ENCODE measurements around the gene CAVIN1.

GRCh38 chr17:42388381-42389134 lies 34.5 kb downstream of the CAVIN1 start, which contains the start of gene STAT3:
- TF ChIP-seq POLR2A (IDR thresholded peaks at IDR 0.05), result peak in 1 of 2 donors; percentile 98
- TF ChIP-seq, protein P1, sequence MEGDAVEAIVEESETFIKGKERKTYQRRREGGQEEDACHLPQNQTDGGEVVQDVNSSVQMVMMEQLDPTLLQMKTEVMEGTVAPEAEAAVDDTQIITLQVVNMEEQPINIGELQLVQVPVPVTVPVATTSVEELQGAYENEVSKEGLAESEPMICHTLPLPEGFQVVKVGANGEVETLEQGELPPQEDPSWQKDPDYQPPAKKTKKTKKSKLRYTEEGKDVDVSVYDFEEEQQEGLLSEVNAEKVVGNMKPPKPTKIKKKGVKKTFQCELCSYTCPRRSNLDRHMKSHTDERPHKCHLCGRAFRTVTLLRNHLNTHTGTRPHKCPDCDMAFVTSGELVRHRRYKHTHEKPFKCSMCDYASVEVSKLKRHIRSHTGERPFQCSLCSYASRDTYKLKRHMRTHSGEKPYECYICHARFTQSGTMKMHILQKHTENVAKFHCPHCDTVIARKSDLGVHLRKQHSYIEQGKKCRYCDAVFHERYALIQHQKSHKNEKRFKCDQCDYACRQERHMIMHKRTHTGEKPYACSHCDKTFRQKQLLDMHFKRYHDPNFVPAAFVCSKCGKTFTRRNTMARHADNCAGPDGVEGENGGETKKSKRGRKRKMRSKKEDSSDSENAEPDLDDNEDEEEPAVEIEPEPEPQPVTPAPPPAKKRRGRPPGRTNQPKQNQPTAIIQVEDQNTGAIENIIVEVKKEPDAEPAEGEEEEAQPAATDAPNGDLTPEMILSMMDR (IDR thresholded peaks at IDR 0.05), result peak in 2 of 12 donors; percentile 11 to 25

Data from heart left ventricle (tissue), 13 donors.